Mesenteric fat pad (tissue), 1 donor: ENCODE results near the gene NOCT. TPM values are rescaled to one million over a fixed set of nuclear protein-coding genes. Genes with fewer than 3 reads are reported as not detected.
"Not testable (repeated sequence)": the region's sequence is repeated elsewhere in the genome, so short reads cannot be mapped to it uniquely, and the experiment has no call there.

Source experiments
- DNase-seq: peaks from one replicate; pipeline ENCODE4 v3.0.0-alpha.2; 2020; ENCODE audit warnings: low spot score
- total RNA-seq: library from RNA; stranded (reverse); fragmentation: NEBNext Ultra II Directional; extraction: Animal tissue kit (Norgen Biotek cat#: 25700); gene quantifications from one replicate; pipeline ENCODE4 v1.2.1, GENCODE V29; 2021
- donor health status: DM: yes; HTN: yes; CAD: no.

Gene NOCT
- total RNA-seq, 1 donor from 2014 or later = 28.6 TPM

DNA sequence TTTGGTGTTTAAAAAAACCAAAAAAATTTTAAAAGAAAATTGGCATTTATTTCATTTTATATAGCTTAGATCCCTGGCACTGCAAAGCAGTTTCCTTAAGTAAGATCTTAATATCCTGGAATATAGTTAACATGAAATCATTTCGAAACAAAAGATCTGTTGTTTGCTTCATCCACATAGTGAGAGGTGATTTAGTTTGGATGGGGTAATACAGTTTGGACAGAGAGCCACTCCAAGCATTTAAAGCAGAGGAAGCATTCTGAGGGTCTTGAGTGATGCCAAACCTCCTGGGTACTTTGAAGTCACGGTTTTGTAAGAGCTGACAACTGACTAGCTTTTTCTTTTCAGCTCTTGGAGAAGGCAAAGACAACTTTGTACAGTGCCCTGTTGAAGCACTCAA, 28.7 kb downstream of the NOCT start:
- no peak for DNase-seq

DNA sequence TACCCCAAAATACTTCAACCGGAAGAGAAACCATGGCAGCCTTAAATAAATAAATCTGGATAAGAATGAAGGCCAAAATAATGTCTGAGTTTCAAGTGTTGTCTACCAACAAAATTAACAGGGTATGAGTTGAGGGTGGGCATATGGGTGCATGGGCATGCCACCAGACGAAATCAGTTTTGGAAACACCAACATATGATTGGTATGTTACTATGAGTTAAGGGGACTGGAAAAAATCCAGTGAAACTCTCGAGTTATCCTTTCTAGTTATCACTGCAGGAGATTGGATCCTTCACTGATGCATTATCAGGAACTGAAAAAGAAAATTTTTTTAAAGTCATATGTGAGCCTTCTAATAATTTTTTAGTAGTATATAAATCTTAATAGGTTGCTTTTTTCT, 32.4 kb downstream of the NOCT start:
- no peak for DNase-seq

DNA sequence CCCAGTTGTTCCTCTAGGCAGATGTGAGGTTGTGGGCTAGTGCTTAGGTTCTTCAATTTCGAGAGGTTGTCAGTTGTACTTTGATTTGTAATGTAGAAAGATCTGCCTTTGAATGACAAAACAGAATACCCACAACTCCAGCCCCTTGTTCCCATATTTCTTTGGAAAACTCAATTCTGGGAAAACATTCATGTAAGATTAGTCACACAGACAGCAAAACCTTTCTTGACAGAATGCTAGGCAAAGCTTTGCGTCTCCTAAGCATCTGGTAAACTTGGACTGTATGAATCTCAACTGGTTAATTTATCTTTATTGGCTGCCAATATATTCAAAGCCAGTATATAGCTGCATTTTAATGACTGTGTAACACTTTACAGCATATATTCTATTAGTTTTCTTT, 34.9 kb downstream of the NOCT start:
- DNase-seq = no peak

DNA sequence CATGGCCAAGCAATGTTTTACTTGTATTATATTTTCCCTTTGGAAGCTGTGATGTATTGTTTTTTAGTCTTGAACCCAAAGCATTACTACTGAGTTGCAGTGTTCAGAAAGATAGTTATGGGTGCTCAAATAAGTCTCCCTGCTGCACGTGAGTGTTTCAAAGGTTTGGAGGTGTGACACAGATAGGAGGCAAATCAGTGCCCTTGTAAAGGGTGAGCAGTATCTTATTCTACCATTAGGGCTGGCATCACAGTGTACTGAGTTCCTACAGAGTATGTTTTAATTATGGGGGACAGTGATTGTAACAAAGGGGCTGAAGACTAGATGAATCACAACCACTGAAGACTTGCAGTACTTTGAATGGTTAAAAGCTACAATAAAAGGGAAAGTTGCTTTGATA, 38.3 kb downstream of the NOCT start:
- DNase-seq = no peak

DNA sequence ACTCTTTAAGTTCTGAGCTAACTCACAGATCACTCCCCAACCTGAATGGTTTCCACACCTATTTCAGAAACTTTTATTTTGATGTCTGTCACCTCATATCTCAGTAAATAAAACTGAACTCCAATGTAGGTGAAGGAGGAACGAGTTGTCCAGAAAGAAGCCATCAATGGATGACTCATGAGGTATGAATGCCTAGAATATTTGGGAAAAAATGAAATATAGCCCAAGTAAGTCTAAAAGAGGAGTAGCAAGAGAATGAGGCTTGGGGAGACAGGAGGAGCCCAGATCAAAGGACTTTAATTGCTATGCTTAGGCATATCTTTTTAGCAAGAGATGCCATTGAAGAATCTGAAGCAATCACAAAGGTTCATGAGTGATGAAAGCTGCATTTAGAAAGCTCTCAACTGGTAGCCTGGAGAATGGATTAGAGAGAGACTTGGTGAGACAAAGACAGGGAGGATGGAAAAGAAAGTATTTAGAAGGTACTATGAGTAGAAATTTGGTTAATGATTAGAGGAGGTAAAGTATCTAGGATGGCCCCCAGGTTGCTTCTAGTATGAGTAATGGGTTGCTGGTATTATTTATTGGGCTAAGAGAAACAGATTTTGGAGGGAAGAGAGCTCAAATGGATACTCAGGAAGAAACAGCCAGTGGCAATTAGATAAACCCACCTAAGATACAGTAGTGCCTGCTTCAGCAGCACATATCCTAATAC, 39.4 kb downstream of the NOCT start:
- DNase-seq = no peak

DNA sequence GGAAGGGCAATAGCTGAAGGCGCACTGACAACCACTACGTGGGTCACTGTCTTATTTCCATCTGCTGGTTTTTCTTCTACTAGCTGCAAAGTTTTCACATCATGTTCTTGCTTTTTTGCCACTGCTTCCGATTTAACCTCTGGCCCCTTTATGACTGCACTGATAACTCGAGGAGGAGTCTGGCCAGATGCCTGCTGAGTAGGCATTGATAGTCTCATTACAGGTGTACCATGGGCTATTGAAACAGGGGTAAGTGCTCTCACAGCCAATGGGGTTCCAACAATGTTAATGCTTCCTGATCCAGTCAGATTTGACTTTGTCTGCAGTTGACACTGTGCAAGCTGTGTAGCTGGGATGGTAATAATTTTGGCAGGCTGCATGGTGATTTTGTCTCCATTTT, 43.4 kb downstream of the NOCT start:
- DNase-seq = not testable (repeated sequence)

DNA sequence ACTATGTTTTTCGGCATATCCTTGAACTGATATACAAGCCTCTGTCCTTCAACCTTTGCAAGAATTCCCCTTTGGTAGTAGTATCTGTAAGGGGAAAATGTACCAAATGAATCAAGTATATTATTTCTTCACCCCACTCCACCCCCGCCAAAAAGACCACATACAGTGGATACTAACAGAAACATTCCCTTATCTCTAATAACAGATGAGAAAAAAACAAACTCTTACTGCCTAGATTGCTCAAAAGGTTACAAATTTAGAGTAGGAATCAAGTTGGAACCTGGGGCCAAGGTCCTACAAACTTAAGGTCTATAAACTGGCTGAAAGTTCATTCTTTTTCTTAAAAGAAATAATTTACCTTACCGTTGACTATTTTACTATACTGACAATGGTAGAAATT, 45.0 kb downstream of the NOCT start:
- DNase-seq = no peak

DNA sequence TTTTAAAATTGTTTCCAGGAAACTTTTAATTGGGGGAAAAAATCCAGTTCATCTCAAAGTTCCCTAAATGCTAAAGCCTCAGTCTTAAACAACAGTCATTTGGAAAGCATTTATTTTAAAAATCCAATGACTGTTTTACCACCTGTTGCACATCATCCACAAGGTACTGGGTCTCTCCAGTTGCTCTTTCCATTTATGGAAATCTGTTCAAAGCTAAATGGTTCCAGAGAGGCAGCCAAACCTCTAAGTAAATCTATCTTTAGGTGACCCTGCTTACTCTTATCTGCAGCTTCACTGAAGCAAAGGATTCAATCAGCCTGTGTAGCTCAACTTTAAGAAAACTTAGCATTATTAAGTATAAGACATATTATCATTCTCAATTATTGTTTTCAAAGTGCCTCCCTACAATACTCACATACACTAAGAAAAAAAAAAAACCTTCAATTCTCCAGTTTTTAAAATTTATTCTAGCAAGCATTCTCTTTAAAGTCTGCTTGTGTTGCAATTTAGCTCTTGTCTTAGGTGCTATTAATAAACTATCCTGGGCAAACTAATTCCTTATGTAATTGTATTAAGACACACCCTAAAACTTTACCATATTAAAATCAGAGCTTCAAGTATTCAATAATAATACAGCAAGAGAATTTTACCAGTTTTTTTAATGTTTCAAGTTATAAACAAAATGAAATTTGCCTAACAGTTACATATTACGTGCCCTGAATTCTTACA, 60.6 kb downstream of the NOCT start:
- DNase-seq = no peak

DNA sequence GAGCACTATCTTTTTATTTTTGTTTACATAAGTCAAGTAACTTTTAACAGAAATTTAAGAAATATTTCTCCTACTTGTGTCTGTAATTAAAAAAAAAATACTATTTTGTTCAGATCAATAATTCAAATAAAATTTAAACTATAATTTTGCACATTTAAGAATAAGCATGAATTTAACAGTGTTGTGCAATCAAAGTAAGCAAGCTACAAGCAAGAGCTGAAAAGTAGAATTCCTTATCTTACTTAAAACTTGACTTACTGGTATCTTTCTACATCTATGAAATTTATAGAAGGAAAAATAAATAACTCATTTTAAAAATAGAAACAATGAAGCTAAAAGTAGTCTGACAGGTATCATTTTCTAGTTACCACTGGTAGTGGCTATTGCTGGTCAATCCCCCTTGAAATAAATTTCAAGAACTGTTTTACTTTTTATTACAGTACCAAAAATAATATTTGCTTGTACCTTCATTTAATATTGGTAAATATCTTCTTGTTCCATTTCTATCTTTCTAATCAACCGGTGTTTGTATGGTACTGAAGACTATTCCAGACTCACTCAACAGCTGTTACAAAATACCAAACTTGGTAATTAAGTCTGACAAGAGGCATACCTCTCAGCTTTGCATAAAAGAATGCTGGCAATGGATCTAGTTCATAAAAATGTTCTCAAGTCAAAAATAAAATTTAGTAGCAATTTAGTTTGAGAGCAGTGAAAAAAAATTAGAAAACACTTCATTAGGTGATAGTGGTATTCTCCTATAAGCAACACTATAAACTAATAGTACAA, 62.2 kb downstream of the NOCT start:
- DNase-seq = no peak

DNA sequence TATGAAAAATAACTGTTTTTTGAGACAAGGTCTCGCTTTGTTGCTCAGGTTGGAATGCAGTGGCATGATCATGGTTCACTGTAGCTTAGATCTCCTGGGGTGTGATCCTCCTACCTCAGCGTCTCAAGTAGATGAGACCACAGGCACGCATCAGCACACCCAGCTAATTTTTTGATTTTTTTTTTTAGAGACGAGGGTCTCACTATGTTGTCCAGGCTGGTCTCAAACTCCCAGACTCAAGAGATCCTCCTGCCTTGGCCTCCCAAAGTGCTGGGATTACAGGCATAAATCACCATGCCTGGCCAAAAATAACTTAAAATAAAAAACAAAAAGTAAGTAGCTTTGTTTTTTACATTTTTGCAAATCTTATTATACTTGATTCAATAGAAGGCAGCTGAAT, 63.3 kb downstream of the NOCT start:
- DNase-seq = no peak

DNA sequence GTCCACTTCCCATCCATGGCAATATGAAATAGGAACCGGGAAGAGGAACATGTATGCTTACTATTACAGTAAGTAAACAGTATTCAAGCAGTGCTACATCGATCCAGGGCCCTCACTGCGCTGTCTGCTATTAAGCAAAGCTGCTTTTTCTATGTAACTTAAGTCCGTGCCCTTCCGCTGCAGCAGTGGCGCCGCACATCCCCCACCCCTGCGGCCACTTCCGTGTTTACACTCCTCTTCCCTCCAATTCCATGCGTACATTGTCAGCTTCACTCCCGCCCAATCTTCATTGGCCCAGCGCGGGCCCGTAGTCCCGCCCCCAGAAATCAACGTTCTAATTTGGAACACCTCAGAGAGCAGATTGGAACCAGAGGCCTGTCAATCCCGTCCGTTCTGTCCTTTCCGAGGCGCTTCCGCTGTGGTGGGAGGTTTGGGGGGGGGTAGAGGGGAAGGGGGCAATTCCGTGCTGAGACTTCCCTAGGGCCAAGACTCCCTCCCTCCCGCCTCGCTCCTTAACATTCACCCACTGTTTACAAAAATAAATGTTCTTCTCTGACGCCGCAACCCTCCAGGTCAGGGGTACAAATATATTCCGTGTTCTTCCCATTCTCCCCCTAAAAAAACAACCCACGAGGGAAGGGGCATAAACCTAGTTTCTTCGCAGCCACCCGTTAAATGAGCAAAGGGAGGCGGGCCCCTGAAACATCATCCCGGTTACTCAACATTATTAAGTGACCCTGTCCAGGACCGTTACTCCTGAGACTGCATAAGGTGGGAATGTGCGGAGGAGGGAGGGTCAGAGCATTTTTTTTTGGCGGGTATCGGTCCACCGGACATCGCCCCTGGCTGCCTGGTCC, 67.4 kb downstream of the NOCT start:
- peak; percentile 95 for DNase-seq

DNA sequence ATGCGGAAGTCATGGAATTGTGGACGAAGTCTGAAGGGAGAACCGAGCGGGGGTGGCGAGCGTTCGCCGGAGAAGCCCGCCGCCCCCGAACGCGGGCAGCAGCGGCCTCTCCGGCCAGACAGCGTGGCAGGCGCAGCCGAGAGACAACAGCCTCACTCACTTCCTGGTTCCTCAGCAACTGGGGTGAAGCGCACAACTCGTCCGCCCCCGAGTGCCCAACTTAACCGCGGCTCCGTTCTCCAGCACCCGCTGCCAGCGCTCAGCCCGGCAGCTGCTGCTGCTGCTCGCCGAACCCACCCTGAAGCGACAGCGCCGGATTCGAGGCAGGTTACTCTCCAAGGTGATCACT, 68.0 kb downstream of the NOCT start:
- peak; percentile 91 for DNase-seq

DNA sequence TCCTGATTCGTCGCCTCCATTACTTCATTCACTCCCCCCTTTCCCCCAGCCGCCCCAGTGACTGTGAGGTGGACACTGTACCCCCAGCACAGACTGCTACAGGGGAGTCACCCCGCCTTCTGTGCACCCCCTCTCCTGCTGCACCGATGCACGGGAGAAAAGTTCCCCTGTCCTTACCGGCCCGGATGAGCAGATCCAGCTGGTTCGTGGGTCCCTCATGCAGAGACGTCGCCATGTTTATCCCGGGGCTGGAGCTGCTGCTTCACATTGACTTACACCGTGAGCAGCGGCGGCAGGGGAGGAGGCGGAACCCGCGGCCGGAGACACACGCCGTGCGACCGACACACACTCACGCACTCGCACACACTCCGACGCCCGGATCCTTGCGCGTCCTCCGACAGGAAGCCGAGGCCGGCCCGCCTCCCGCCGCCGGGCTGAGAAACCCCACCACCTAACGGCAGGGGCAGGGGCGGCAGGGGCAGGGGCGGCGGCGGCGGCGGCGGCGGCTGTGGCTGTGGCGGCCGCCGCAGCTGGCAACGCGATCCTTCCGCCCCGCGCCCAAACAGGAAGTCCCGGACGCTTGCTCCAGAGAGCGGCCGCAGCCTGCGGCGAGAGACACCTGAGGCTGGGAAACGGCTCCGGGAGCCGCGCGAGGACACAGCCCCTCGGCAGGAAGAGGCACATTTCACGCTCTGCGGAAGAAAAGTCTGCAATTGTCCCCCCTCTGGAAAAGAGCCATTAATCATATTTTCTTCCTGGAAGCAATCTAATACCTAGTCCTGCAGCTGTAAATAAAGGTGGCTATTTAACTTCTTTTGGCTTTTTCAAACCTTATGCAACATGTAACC, 68.6 kb downstream of the NOCT start:
- peak; percentile 94 for DNase-seq

DNA sequence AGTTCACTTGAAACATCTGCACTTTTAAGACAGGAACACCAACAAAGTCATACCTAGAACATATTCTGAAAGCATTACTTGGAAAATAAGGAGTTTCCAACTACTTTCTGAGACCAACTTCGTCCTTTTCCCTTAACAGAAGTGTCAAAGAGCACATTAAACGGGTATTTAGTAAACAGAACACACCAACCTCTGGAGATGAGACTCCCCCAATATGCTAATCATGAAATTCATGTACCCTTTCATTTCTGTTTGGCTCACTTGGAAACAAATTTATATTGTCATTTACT, 69.2 kb downstream of the NOCT start:
- no peak for DNase-seq

DNA sequence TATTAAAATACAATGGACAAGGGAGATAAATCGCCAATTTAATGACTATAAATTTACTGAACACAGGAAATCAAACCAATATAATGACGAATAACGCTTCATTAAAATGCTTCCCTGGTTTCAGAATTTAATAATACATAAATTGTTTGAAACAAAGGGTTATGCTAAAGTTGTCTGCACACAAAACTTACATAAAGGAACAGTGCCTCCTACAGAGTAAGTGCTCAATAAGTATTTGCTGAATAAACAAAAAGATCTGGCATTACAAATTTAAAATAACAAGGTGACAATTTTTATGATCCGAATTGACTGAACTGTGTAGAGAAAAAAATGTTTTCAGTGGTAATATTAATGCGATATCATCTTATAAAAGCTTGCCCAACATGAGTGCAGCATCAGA, 69.6 kb downstream of the NOCT start:
- DNase-seq = no peak

DNA sequence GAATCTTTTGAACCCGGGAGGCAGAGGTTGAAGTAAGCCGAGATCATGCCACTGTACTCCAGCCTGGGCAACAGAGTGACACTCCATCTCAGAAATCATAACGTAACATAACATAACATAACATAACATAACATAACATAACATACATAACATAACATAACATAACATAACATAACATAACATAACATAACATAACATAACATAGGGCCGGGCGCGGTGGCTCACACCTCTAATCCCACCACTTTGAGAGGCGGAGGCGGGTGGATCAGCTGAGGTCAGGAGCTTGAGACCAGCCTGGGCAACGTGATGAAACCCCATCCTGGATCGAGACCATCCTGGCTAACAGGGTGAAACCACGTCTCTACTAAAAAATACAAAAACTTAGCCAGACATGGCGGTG, 76.7 kb downstream of the NOCT start:
- DNase-seq = no peak
